Adipose tissue (tissue), 3 donors: ENCODE data around the gene SAMD5. TPM values are rescaled to one million over a fixed set of nuclear protein-coding genes. Genes with fewer than 3 reads are reported as not detected.

Source experiments
- H3K27ac ChIP-seq: one replicate; pipeline ENCODE4 v1.5.1; 2013; ENCODE audit warnings: low read depth, low read length
- WGBS, 3 donors: extraction: QIAGEN DNeasy Blood & Tissue Kit; methylation state at CpG; one replicate each; pipeline ENCODE4 v1.1.7; 2013; 5-methylcytosine and 5-hydroxymethylcytosine counted together
- polyA plus RNA-seq, 3 donors: library from polyadenylated mRNA; stranded (reverse); fragments of 200-250 nt; gene quantifications; one replicate each; pipeline ENCODE4 v1.2.3, GENCODE V29; 2013
- donor health status: healthy with polysubstance abuse.
- donor health status: Bipolar disorder and iron deficiency.
- donor health status: healthy.

Gene SAMD5
- polyA plus RNA-seq, 3 donors = 0.27 to 0.56 (median 0.32) TPM

GRCh38 chr6:147554281-147554680 lies 45.8 kb downstream of the SAMD5 start:
- no peak overlapping the region for H3K27ac ChIP-seq
- 94 to 95% (median 95%) methylated on average over 4 of the region's 4 CpGs for WGBS, 3 donors

GRCh38 chr6:147559006-147559405 lies 50.5 kb downstream of the SAMD5 start:
- 31 to 87% (median 70%) methylated on average over 7 of the region's 7 CpGs for WGBS, 3 donors
- H3K27ac ChIP-seq = no peak overlapping the region

- no peak overlapping the region for H3K27ac ChIP-seq
These were observed 52.2 kb downstream of the SAMD5 start for GRCh38 chr6:147560670-147561069.

DNA sequence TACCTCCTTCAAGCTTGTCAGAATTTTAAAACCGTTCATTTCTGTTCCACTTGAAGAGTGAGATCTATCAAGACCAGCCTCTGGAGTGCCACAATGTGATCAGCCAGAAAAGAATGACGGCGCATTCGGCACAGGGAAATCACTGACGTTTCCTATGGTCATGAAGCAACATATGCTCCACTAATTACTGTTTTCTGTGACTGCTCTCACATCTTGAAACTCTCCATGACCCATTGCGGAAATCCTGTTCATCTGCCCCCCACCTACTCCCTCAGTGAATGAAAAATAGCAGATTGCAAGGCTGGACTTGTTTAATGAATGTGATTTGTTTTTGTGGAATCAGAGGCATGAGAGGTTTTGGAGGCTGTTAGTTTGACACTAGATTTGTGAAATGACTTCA lies 53.2 kb downstream of the SAMD5 start:
- WGBS, 3 donors = 71 to 76% (median 73%) methylated on average over 6 of the region's 6 CpGs
- H3K27ac ChIP-seq = no peak overlapping the region

GRCh38 chr6:147563472-147563871 lies 55.0 kb downstream of the SAMD5 start:
- WGBS, 3 donors = 70 to 86% (median 85%) methylated on average over 2 of the region's 2 CpGs
- no peak overlapping the region for H3K27ac ChIP-seq

- WGBS, 3 donors = 80 to 92% (median 88%) methylated on average over 1 of the region's 1 CpG
- H3K27ac ChIP-seq = no peak overlapping the region
These were observed 56.1 kb downstream of the SAMD5 start for GRCh38 chr6:147564556-147564955.

DNA sequence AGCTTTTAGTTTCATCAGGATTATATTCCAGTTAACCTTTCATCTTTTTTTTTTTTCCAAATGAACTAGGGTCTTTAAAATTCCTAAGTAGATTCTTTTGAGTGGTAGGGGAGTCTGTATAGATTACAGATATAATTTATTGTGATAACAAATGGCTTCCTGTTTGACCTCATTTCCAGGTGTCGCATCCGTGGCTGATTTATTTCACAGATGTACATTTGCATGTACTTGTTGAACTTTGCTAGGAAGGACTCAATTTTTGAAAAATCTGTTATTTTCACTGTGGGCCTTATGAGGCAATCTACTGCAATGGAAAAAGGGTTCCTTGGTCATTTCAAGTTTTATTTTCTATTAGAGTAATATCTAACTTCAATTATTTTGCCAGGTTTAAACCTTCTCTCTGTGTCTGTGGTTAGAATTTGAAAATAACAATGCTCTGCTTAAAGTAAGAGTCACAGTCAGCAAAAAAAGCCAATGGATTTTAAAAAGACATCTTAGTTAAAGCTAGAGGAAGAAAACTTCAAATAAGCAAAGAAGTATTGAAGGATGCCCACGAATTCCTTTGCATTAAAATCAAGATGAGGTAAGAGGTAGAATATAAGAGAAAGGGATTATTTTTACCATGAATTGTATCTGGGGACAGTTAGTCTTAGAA lies 57.9 kb downstream of the SAMD5 start:
- 40 to 49% (median 43%) methylated on average over 3 of the region's 3 CpGs for WGBS, 3 donors
- H3K27ac ChIP-seq = no peak overlapping the region

GRCh38 chr6:147567141-147567805 lies 58.8 kb downstream of the SAMD5 start:
- no peak overlapping the region for H3K27ac ChIP-seq
- 51 to 66% (median 56%) methylated on average over 3 of the region's 3 CpGs for WGBS, 3 donors

DNA sequence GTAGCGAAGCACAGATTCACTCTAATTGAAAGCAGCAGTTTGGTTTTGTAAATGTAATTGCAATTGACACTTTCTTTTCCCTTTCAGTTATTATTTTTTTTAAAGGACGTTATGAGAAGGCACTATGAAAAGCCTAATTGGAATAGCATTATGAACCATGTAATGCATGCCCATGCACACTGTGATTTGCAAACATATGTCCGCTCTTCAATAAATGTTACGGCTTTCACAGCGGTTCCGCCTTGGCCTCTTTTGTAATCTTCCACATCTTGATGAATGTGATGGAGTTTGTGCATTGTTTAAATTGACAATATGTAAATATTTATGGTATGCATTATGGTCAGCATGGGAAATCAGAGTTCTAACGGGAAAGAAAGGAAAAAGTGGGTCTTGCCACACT lies 61.3 kb downstream of the SAMD5 start:
- 89 to 94% (median 93%) methylated on average over 7 of the region's 7 CpGs for WGBS, 3 donors
- no peak overlapping the region for H3K27ac ChIP-seq

GRCh38 chr6:147570681-147571080 lies 62.2 kb downstream of the SAMD5 start:
- H3K27ac ChIP-seq = no peak overlapping the region
- WGBS, 3 donors = 94 to 97% (median 94%) methylated on average over 2 of the region's 2 CpGs

- no peak overlapping the region for H3K27ac ChIP-seq
These were observed 69.0 kb downstream of the SAMD5 start for GRCh38 chr6:147577488-147577887.

- no peak overlapping the region for H3K27ac ChIP-seq
- WGBS, 3 donors = 61 to 85% (median 69%) methylated on average over 2 of the region's 2 CpGs
These were observed 69.7 kb downstream of the SAMD5 start for GRCh38 chr6:147578159-147578558.

GRCh38 chr6:147578883-147579282 lies 70.4 kb downstream of the SAMD5 start:
- H3K27ac ChIP-seq = no peak overlapping the region
- 88 to 94% (median 91%) methylated on average over 2 of the region's 2 CpGs for WGBS, 3 donors

GRCh38 chr6:147579667-147580066 lies 71.2 kb downstream of the SAMD5 start:
- H3K27ac ChIP-seq = no peak overlapping the region
- 74 to 93% (median 85%) methylated on average over 3 of the region's 3 CpGs for WGBS, 3 donors

- WGBS, 3 donors = 68 to 80% (median 72%) methylated on average over 1 of the region's 1 CpG
- no peak overlapping the region for H3K27ac ChIP-seq
These were observed 74.5 kb downstream of the SAMD5 start for GRCh38 chr6:147582991-147583390.

DNA sequence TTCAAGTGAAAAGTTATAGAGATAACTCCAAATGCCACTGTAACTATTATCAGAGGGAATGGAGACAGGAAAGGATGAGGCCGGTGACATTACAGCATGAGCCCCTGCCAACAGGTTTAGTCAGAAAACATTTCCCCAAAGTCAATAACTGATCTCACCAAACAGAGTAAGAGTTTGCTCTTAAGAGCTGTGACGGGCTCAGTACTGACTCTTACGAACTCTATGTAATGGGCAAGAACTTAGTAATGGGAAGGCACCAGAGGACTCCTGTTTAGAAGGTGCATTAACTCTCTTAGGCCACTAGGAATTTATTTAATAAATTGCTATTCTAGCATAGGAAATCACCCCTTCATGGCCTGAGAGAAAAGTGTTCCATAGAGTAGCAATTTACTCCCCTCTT lies 76.8 kb downstream of the SAMD5 start:
- no peak overlapping the region for H3K27ac ChIP-seq
- WGBS, 3 donors = 88 to 94% (median 94%) methylated on average over 3 of the region's 3 CpGs

- WGBS, 3 donors = 21 to 58% (median 54%) methylated on average over 4 of the region's 4 CpGs
These were observed 77.6 kb downstream of the SAMD5 start for GRCh38 chr6:147586044-147586443.

DNA sequence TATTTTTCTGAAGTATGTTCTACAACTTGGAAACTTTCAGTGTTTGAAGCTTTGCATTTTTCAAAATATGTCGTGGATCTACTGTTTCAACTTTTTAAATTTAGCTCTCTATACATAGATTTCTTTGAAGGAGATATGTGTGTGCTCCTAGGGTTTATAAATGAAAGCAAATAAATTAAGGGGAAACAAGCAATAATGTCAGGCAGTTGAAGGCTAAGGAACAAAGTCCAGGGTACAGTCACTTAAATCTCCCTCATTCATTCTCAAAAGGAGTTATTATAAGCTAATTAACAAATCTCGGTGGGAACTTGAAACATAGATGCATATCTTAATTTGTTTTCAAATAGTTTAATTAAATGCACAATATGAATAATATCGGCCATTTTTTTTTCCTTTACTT lies 79.4 kb downstream of the SAMD5 start:
- H3K27ac ChIP-seq = no peak overlapping the region
- 60 to 89% (median 88%) methylated on average over 3 of the region's 3 CpGs for WGBS, 3 donors

More at GRCh38 chr6:147586044-147586443, 77.6 kb downstream of the SAMD5 start:
- H3K27ac ChIP-seq = no peak overlapping the region

GRCh38 chr6:147588469-147588868 lies 80.0 kb downstream of the SAMD5 start:
- WGBS, 3 donors = 70 to 85% (median 76%) methylated on average over 6 of the region's 6 CpGs
- no peak overlapping the region for H3K27ac ChIP-seq

DNA sequence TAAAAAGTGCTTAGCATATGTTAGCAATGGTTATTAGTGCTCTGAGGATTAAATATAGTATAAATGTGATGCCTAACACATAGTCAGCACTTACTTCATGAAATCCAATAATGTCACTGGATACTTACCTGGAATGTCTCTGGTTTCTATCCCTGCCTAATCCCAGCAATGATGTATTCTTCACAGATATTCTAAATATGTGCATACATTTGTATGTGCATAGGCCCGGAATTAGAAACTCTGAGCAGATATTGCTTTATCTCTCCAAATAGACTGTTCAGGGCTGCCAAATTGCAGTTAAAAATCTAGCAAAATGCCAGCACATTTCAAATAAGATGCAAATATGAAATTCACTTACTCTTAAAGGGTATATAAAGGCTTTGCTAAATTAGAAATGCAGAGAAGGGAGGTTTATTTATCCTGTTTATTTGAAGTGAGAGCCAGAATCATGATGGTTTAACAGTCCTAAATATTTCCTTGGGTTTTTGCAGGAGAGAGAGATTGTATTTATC lies 81.3 kb downstream of the SAMD5 start:
- H3K27ac ChIP-seq = no peak overlapping the region
- 0 to 49% (median 29%) methylated on average over 1 of the region's 1 CpG for WGBS, 3 donors
